WTC11 (cell line): ENCODE results near the gene ZNF99.

Experiments used
- TF ChIP-seq, protein P1 (sequence below): sonication (generic); formaldehyde crosslinking; IDR thresholded peaks from 2 replicates; pipeline ENCODE4 v1.8.1; 2022; ENCODE audit warnings: low read depth, mild to moderate bottlenecking, moderate library complexity, missing genetic modification reagents, borderline replicate concordance
- TF ChIP-seq, protein P2 (sequence below): sonication (generic); formaldehyde crosslinking; IDR thresholded peaks from 2 replicates; pipeline ENCODE4 v1.8.1; 2023; ENCODE audit warnings: mild to moderate bottlenecking, moderate library complexity, missing genetic modification reagents

DNA sequence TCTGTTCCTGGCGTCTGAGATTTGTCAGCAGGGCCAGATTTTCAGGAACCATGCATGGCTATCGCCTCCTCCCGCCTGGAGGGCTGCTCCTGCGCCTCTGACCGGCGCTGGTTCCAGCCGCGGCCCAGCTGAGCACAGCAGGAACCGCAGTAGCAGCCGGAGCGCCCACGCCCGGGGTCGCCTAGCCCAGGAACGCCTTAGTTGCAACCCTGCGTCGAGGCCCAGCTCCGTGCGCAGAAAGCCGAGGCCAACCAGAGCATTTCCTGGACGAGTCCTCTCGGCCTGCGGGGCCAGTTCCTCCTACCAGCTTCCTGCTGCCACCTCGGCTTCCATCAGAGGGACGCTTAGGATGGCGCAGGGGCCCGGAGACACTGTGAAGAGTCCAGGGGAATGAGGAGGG lies 75.0 kb downstream of the ZNF99 start:
- TF ChIP-seq, protein P1, sequence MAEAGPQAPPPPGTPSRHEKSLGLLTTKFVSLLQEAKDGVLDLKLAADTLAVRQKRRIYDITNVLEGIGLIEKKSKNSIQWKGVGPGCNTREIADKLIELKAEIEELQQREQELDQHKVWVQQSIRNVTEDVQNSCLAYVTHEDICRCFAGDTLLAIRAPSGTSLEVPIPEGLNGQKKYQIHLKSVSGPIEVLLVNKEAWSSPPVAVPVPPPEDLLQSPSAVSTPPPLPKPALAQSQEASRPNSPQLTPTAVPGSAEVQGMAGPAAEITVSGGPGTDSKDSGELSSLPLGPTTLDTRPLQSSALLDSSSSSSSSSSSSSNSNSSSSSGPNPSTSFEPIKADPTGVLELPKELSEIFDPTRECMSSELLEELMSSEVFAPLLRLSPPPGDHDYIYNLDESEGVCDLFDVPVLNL (CRISPR knock-in tag): no peak
- TF ChIP-seq, protein P2, sequence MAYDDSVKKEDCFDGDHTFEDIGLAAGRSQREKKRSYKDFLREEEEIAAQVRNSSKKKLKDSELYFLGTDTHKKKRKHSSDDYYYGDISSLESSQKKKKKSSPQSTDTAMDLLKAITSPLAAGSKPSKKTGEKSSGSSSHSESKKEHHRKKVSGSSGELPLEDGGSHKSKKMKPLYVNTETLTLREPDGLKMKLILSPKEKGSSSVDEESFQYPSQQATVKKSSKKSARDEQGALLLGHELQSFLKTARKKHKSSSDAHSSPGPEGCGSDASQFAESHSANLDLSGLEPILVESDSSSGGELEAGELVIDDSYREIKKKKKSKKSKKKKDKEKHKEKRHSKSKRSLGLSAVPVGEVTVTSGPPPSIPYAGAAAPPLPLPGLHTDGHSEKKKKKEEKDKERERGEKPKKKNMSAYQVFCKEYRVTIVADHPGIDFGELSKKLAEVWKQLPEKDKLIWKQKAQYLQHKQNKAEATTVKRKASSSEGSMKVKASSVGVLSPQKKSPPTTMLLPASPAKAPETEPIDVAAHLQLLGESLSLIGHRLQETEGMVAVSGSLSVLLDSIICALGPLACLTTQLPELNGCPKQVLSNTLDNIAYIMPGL (CRISPR knock-in tag): no peak
